GM12872 (cell line): ENCODE results near the gene VIL1.

Experiments used
- TF ChIP-seq, protein P1 (sequence below): IDR thresholded peaks from 3 replicates; pipeline ENCODE4 v1.5.1; 2011; ENCODE audit warnings: low read depth, mild to moderate bottlenecking, low read length, moderate library complexity; ENCODE audit not compliant: insufficient read depth

The VIL1 gene

DNA sequence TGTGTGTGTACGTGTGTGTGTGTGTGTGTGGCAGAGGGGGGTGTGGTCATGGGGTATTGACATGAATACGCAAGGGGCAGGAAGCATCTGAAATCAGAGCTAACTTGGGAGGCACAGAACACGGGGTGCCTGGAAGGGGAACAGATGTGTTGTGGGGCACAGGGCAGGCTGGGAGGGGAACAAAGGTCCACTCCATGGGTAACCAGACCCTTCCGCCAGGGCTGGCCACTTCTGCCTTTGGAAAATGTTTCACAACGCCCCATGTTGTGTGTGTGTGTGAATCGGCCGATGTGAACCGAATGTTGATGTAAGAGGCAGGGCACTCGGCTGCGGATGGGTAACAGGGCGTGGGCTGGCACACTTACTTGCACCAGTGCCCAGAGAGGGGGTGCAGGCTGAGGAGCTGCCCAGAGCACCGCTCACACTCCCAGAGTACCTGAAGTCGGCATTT, 37.0 kb upstream of the VIL1 start, which contains the start of gene SLC11A1:
TSS of gene SLC11A1 (plus strand) at position 358 of the 451 bp plus-strand sequence. CDS start 96 bp downstream, outside the sequence.
- TF ChIP-seq, protein P1, sequence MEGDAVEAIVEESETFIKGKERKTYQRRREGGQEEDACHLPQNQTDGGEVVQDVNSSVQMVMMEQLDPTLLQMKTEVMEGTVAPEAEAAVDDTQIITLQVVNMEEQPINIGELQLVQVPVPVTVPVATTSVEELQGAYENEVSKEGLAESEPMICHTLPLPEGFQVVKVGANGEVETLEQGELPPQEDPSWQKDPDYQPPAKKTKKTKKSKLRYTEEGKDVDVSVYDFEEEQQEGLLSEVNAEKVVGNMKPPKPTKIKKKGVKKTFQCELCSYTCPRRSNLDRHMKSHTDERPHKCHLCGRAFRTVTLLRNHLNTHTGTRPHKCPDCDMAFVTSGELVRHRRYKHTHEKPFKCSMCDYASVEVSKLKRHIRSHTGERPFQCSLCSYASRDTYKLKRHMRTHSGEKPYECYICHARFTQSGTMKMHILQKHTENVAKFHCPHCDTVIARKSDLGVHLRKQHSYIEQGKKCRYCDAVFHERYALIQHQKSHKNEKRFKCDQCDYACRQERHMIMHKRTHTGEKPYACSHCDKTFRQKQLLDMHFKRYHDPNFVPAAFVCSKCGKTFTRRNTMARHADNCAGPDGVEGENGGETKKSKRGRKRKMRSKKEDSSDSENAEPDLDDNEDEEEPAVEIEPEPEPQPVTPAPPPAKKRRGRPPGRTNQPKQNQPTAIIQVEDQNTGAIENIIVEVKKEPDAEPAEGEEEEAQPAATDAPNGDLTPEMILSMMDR, result no peak

DNA sequence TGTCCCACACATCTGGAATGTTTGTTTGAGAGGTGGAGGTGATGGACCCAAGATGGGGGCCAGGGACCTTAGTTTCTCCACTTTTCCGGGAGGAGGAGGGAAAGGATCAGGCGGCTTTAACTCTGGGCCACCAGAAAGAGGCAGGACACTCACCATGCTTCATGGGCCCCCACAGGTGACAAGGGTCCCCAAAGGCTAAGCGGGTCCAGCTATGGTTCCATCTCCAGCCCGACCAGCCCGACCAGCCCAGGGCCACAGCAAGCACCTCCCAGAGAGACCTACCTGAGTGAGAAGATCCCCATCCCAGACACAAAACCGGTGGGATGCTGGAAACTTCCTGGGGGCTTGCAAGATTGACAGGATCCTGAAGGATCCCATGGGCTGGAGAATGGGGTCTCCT, 36.1 kb upstream of the VIL1 start:
- TF ChIP-seq, protein P1, result no peak

DNA sequence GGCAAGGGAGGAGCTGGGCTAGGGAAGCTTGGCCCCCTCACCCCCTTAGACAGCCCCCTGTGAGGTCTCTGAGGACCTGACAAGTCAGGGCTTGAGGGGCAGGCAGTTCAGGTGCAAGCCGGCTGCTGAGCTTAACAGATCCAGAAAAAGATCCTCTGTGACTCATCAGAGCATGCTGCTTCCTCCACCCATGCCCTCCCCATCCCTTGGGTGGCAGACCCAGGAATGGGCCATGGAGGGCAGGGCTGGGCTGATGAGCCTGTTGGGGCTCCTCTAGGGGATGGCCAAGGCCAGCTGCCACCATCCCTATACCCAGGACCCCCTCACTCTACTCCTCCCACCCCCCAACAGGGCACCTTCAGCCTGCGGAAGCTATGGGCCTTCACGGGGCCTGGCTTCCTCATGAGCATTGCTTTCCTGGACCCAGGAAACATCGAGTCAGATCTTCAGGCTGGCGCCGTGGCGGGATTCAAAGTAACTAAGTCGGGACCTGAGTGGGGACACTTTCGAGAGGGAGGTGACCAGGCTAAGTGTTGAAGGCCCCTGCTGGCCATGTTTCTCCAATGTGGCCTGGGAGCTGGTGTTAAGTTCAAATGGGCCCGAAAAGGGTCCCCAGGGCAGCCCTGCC, 34.9 kb upstream of the VIL1 start:
- TF ChIP-seq, protein P1, result no peak

DNA sequence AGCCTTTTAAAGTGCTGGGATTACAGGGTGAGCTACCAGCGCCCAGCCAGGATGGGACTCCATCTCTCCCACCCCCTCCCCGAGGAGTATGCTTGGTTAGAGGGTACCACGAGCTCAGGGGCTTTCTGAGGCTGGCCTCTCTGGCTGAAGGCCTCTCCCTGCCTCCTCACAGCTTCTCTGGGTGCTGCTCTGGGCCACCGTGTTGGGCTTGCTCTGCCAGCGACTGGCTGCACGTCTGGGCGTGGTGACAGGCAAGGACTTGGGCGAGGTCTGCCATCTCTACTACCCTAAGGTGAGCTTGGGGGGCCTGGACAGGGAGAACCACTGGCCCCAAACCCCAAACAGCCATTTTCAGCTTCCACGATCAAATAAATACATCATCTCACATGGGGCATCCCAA, 33.9 kb upstream of the VIL1 start:
- TF ChIP-seq, protein P1, result no peak

DNA sequence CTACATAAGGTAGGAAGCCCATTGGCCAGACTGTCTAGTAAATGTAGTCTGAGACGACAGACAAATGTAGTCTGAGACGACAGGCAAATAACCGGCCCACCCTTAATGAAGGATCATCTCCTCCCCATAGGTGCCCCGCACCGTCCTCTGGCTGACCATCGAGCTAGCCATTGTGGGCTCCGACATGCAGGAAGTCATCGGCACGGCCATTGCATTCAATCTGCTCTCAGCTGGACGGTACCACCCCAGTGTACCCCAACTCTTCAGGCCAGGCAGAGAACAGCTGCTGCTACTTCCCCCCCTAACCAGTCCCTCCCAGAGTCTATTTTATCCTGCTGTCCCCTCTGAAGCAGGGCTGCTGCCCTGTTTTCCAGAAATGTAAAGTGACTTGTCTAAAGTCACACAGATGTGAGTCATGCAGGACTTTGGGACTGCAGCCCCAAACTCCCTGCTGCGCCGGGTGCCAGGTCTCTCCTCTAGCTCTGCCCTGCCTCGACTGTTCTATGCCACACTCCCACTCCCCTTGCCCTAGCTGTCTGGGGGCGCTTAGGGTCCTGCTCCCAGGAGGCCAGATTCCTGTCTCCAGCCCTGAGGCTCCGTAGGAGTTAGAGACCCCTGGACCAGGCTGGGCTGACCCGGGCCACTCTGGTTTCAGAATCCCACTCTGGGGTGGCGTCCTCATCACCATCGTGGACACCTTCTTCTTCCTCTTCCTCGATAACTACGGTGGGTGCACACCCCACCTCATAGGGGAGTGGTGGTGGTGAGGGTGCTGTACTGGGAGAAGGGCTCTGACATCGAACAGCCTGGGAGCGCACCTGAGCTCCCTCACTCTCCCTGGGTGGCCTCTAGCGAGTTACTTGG, 32.2 kb upstream of the VIL1 start:
- TF ChIP-seq, protein P1, result no peak

DNA sequence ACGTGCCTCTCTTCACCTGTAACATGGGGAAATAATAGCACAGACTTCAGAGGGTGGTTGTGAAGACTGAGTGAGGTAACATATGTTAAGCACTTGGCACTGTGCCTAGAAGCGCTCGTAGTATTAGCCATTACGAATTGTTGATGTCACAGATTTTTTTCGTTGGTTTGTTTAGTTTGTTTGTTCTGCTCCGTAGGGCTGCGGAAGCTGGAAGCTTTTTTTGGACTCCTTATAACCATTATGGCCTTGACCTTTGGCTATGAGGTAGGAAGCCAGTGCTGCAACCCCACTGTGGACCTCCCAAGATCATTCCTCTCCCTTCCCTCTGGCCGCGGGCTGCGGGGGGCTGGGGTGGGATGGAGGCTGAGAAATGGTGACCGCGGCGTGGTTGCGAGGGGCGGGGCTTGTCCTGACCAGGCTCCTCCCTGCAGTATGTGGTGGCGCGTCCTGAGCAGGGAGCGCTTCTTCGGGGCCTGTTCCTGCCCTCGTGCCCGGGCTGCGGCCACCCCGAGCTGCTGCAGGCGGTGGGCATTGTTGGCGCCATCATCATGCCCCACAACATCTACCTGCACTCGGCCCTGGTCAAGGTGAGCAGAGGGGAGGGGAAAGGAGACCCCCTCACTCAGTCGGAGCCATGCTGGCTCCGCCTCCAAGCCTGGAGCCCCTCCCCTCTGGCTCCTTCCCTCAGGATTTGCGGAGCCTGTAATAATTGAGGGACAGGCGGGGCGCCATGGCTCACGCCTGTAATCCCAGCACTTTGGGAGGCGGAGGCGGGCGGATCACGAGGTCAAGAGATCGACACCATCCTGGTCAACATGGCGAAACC, 31.3 kb upstream of the VIL1 start:
- TF ChIP-seq, protein P1, result no peak
